ENCODE data around the gene CHORDC1.
"Not testable (repeated sequence)": the region's sequence is repeated elsewhere in the genome, so short reads cannot be mapped to it uniquely, and the experiment has no call there.

The CHORDC1 gene

GRCh38 chr11:90222459-90223247 is at the start of gene CHORDC1:
CHORDC1 (minus strand) TSS chr11:90223049; CDS start chr11:90222954, 95 bp downstream.
- DNase-seq (ENCODE audit: low spot score): peak; percentile 92

DNA sequence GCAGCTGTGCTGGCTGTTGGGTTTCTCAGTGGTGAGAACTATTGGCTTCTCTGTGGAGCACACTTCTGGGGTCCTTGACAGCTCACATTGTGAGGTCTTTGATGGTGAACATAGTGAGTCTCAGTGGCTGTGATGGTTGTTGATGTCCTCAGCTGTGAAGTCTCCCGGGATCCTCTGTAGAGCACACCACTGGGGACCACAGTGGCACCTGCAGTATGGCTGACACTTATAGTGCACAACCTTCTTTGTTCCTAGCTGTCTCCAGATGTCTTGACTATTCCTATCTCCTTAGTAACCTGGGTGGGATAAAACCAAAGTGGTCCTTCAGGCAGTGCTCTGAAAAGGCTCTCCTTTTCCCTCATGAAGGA is 34.3 kb upstream of the CHORDC1 start:
- DNase-seq (ENCODE audit: low spot score): no peak

- DNase-seq (ENCODE audit: low spot score): no peak
These were observed 33.7 kb upstream of the CHORDC1 start for GRCh38 chr11:90256404-90257157.

DNA sequence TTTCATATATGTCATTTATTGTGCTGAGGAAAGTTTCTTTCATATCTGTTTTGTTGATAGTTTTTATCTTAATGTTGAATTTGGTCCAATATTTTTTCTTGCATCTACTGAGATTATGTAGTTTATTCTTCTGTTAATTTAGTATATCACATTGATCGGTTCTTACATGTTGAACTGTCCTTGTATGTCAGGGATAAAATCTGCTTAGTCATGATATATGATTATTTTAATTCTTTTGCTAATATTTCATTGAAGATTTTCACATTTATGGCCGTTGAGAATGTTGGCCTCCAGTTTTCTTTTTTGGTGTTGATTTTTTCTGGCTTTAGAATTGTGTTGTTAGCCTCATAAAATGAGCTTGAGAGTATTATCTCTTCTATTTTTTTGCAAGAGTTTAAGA is 31.2 kb upstream of the CHORDC1 start:
- DNase-seq (ENCODE audit: low spot score): no peak

DNA sequence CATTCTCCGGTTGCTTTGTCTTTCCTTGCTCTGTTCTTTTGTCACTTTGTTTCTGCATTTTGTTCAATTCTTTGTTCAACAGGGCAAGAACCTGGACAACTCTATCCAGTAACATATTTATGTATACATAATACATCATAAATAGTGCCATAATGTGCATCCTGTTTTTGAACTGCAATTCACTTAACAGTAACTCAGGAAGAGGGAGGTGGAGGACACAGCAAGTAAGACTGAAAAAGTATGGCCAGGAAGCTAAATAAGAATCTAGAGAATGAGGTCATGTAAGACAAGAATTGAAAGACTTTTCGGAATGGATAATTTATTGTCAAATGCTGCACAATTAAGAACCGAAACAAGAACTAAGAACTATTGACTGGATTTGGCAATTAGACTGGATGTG is 29.2 kb upstream of the CHORDC1 start:
- DNase-seq (ENCODE audit: low spot score): no peak

- DNase-seq (ENCODE audit: low spot score): no peak
These were observed 28.8 kb upstream of the CHORDC1 start for GRCh38 chr11:90251599-90251998.

DNA sequence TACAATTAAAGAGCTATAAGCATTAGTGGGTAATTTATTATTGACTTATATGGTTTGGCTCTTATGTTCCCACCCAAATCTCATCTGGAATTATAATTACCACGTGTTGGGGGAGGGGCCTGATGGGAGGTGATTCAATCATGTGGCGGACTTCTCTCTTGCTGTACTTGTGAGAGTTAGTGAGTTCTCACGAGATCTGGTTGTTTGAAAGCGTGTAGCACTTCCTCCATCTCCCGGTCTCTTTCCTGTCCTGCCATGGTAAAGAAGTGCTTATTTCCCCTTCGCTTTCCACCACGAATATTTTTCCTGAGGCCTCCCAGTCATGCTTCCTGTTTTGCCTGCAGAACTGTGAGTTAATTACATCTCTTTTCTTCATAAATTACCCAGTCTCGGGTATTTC is 28.1 kb upstream of the CHORDC1 start:
- DNase-seq (ENCODE audit: low spot score): no peak

GRCh38 chr11:90246468-90246867 is 23.6 kb upstream of the CHORDC1 start:
- DNase-seq (ENCODE audit: low spot score): no peak

DNA sequence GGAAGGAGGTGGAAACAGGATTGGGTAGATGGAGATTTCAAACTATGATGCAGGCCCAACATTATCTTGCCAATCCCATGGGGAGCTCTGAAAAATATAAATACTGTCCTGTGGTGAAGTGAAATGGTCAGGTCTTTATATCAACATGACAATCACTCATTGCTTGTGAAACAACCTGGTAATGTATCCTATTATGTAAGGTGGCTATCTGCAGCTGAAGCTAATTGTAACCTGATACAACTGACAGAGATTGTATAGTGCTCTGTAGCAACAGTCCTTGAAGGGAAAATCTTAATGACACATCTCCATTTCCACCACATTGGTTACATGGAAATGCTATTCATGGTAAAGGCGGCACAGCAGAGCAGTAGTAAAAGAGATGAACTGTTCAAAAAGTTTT is 20.7 kb upstream of the CHORDC1 start:
- no peak for DNase-seq (ENCODE audit: low spot score)

- DNase-seq (ENCODE audit: low spot score): no peak
These were observed 20.1 kb upstream of the CHORDC1 start for GRCh38 chr11:90242894-90243416.

DNA sequence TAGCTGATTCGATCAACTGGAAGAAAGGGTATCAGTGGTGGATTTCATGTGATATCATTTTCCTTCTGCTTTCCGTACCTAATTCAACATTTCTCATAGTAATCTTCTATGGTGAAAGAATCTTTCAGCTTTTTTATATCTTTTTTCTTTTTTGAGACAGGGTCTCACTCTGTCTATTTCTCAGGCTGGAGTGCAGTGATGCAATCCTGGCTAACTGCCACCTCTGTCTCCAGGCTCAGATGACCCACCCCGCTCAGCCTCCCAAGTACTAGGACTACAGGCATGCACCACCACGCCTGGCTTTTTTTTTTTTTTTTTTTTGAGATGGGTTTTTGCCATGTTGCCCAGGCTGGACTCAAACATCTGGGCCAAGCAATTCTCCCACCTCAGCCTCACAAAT is 18.6 kb upstream of the CHORDC1 start:
- DNase-seq (ENCODE audit: low spot score): no peak

GRCh38 chr11:90239967-90240636 is 17.3 kb upstream of the CHORDC1 start:
- not testable (repeated sequence) for DNase-seq (ENCODE audit: low spot score)

GRCh38 chr11:90237004-90237403 is 14.2 kb upstream of the CHORDC1 start:
- DNase-seq (ENCODE audit: low spot score): no peak

- no peak for DNase-seq (ENCODE audit: low spot score)
These were observed 12.7 kb upstream of the CHORDC1 start for GRCh38 chr11:90235526-90235925.

- no peak for DNase-seq (ENCODE audit: low spot score)
These were observed 12.1 kb upstream of the CHORDC1 start for GRCh38 chr11:90234977-90235376.

- no peak for DNase-seq (ENCODE audit: low spot score)
These were observed 6.9 kb upstream of the CHORDC1 start for GRCh38 chr11:90229791-90230190.

- no peak for DNase-seq (ENCODE audit: low spot score)
These were observed 5.2 kb upstream of the CHORDC1 start for GRCh38 chr11:90228056-90228455.

DNA sequence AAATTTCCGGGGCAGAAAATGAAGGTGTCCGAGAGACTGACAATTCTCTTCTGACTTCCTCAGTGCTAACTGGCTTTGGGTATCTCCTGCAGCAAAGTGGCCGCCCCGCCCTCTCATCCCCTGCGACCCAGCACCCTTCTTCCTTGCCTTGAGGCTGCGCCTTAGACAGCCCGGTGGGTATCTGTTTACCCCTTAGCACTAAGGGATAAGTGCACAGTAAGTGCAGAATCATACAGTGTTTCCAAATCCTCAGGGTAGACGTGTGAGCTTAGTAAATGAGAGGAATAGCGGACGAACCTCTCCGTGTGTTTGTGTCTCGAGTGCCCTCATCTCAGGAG is 368 bp upstream of the CHORDC1 start:
- DNase-seq (ENCODE audit: low spot score): no peak

DNA sequence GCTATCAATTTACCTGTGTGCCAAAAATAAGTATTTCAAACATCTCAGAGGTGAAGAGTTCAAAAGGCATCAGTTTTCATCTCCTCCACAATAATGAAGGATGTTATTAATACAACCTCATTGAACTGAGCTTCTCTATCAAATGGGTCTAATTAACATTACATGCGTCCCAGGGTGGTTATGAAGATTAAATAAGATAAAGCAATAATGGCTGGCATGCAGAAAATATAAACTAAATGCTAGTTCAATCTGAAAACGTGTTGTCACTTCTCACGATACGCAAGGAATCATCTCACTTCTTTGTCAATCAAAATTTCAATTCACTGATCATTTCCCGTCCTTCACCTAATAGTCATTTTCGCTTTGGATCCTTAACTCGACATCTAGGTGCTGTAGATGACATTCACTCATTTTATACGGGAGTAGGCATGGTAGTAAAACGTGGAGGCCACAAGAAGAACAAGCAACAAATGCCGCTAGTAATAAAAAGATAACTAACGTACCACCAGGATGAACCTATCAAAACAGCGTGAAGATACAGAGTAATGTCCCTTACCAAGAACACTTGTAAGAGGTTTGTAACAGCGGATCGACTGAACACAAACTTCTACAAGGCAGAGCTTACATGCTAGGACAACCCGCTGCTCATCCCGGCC is 918 bp downstream of the CHORDC1 start:
- DNase-seq (ENCODE audit: low spot score): no peak

DNA sequence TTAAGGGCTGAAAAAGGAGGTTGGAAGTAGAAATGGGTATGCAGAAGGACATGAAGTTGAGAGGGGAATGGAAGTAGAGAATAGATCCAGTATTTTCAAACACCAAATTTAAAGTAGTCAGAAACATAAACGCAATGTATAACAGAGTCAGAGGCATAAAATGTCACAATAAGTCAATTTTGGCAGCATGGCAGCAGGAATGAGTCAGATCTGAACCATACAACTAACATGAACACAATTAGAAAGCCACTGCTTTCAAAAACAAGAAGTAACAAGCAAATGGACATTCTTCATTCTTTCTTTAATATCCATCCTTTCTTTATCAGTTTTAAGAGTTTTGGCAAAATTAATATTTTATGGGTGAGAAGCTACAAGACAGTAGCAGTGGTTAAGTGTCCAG is 2.5 kb downstream of the CHORDC1 start:
- no peak for DNase-seq (ENCODE audit: low spot score)

- DNase-seq (ENCODE audit: low spot score): no peak
These were observed 3.4 kb downstream of the CHORDC1 start for GRCh38 chr11:90219438-90219837.

DNA sequence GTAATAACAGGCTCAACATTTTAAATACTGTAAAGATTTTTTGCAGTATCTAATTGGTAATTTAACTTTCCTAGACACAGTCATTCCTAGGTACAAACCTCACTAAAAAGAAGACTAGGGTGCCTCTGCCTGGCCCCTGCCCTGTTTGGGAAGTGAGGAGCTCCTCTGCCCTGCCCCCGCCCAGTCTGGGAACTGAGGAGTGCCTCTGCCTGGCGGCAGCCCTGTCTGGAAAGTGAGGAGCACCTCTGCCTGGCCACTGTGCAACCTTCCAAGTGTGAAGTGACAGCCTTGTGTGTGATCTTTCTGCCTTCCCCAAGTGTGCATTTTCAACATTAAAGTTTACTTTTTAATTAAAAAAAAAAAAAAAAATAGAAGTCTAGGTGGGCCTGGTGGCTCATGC is 4.2 kb downstream of the CHORDC1 start:
- DNase-seq (ENCODE audit: low spot score): no peak
